ENCODE measurements around the gene BRMS1L.
A peak's percentile ranks its signal among the peaks of the same experiment; 100 is the strongest.
"Not testable (repeated sequence)": the region's sequence is repeated elsewhere in the genome, so short reads cannot be mapped to it uniquely, and the experiment has no call there.

Gene BRMS1L

DNA sequence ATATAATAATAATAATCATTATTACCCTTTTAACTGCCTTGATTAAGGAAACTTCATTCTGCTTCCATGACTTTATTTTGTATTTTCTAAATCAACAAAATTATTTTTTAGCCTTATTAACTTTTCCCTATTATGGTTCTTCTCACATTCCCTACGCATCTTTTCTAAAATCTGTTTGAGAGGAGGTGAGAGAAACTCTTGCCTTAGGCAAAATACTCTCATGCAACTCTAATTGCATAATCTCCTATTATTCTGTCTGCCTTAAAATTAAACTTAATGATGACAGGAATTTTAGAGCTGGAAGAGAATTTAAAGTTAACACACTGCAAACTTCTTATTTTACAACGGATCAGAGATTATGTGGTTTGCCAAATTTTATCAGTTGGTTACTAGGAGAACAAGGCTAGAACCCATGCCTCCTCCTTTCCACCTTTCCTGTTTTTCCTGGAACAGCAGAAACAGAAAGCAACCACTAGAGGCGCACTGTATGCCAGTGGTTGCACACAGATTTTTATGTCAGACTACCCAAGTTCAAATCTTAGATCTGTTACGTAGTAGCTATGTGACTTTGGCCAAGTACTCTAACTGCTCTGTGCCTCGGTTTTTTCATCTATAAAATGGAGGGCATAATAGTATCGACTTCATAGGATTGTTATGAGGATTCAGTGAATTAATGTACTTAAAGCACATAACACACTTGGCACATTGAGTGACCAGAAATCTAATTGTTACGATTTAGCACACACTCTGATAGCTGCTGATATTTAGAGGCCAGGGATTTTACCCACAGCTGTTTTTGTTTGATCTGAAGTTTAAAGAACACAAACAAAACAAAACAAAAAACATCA is 4.3 kb upstream of the BRMS1L start:
- DNase-seq (ENCODE audit: low read depth): peak; percentile 54

DNA sequence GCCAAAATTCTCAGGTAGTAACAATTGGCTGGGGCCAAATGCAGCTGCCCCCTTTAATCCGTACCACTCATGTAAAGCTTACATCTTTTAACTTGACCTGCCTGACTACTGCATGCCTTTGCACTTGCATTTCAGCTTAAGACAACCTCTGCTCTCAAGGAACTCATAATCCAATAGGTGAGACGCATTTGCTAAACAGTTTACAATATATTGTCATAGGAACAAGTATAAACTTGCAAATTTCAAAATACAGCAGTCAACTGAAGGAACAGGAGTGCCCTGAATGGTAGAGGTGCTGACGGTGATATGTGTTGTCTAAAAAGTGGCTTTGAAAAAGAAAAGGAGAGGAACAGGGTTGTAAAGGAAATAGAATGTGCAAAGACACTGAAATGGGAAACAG is 3.6 kb upstream of the BRMS1L start:
- no peak for DNase-seq (ENCODE audit: low read depth)

DNA sequence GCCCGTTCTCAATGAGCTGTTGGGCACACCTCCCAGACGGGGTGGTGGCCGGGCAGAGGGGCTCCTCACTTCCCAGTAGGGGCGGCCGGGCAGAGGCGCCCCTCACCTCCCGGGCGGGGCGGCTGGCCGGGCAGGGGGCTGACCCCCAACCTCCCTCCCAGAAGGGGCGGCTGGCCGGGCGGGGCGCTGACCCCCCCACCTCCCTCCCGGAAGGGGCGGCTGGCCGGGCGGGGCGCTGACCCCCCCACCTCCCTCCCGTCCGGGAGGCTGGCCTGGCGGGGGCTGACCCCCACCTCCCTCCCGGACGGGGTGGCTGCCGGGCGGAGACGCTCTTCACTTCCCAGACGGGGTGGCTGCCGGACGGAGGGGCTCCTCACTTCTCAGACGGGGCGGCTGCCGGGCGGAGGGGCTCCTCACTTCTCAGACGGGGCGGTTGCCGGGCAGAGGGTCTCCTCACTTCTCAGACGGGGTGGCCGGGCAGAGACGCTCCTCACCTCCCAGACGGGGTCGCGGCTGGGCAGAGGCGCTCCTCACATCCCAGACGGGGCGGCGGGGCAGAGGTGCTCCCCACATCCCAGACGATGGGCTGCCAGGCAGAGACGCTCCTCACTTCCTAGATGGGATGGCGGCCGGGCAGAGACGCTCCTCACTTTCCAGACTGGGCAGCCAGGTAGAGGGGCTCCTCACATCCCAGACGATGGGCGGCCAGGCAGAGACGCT is 1.5 kb upstream of the BRMS1L start:
- not testable (repeated sequence) for DNase-seq (ENCODE audit: low read depth)

DNA sequence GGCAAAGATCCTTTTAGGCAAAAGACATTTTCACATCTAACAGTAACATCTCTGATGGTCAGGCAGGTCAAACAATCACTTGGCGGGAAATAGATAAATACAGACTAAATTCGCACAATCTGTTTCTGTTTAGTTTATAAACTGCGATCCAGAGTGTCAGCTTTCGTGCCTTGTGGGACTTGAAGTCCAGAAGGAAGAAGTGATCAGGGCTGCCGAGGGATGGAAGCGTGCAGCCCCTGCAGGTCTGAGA is 245 bp upstream of the BRMS1L start:
- no peak for DNase-seq (ENCODE audit: low read depth)

DNA sequence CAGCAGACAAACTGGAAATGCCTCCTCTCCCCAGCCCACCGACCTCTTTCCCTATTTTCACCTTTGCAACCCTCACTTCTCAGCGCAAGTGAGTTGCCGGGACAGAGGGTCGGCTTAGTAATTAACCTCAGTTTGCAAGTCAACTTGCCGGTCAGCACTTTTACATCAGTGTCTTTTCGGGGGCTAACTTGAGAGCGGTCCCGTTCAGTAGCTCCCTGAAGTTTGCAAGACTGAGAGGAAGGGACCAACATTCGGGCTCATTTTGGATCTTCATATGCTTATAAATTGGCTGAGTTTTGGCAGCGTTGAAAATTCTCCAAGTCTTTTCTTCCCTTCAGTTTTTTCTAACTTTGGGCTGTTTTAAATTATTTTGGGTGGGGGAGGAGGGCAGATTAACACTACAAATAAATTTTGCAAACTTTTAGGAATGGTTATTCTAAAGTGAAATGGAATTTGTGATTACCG is 846 bp downstream of the BRMS1L start:
- no peak for DNase-seq (ENCODE audit: low read depth)

DNA sequence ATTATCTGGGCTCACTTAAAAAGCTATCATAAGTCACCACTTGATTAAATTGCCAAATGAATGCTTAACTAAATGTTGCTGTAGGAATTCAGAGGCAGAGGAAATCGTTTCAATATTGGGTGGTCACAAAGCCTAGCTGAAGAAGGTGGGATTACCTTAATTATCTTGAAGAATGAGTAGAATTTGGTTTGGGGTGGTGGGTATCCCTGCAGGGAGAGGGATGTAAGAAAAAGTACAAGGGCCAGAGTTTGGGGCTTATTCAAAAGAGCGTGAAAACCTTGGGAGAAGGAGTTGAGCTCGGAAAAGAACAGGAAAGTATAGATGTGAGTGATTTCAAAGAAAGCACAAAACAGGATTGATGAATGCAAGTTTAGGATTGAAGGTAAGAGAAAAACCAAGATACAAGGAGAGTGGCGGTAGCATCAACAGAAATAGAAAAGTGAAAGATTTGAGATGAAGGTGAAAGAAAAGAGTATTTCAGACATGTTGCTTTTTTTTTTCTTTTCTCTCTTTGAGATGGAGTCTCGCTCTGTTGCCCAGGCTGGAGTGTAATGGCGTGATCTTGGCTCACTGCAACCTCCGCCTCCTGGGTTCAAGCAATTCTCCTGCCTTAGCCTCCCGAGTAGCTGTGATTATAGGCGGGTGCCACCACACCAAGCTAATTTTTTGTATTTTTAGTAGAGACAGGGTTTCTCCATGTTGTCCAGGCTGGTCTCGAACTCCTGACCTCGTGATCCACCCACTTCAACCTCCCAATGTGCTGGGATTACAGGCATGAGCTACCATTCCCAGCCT is 1.7 kb downstream of the BRMS1L start:
- no peak for DNase-seq (ENCODE audit: low read depth)

DNA sequence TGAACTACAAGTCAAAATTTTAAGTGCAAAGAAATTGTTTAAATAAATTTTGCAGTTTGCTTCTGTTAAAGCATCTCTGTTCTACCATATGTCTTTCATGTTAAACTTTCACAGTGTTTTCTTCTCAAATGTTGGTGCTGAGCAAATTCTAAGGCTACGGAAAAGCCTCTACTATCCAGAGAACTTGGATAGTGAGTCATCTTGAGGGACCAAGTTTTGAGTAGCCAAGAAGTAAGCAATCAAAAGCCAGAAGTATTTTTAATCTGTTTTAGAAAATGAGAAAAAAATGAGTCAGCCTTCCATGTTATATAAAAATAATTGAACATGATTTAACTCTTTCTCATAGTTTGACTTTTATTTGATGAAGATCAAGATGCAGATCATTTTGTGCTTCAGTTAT is 3.3 kb downstream of the BRMS1L start:
- DNase-seq (ENCODE audit: low read depth): peak; percentile 60

DNA sequence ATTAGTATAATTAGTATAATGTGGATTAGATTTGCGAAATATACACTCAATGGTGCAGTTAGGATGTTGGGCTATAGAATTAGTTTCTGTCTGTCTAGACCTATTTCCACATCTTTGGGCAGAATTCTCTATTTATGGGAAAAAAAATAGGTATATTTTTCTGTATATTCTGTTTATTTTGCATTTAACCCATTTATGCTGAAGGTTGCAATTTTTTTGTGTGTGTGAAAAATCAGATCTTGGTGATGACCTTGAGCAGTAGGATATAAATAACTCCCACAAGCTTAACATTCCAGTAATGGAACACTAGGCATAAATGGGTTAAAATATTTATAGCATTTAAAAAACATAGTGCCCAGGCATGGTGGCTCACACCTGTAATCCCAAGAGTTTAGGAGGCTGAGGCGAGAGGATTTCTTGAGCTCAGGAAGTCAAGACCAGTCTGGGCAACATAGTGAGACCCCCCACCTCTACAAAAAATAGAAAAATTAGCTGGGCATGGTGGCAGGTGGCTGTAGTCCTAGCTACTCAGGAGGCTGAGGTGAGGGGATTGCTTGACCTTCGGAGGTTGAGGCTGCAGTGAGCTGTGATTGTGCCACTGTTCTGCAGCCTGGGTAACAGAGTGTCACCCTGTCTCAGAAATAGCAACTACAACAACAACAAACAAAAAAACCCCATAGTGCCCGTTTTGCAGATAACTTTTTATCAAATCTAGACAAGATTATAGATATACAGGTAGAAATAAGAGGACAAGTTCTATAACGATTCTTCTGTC is 9.3 kb downstream of the BRMS1L start:
- no peak for DNase-seq (ENCODE audit: low read depth)

DNA sequence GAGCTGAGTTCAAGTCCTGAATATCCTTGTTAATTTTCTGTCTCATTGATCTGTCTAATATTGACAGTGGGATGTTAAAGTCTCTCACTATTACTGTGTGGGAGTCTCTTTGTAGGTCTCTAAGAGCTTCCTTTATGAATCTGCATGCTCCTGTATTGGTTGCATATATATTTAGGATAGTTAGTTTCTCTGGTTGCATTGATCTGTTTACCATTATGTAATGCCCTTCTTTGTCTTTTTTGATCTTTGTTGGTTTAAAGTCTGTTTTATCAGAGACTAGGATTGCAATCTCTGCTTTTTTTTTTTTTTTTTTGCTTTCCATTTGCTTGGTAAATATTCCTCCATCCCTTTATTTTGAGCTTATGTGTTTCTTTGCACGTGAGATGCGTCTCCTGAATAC is 15.6 kb downstream of the BRMS1L start:
- not testable (repeated sequence) for DNase-seq (ENCODE audit: low read depth)

DNA sequence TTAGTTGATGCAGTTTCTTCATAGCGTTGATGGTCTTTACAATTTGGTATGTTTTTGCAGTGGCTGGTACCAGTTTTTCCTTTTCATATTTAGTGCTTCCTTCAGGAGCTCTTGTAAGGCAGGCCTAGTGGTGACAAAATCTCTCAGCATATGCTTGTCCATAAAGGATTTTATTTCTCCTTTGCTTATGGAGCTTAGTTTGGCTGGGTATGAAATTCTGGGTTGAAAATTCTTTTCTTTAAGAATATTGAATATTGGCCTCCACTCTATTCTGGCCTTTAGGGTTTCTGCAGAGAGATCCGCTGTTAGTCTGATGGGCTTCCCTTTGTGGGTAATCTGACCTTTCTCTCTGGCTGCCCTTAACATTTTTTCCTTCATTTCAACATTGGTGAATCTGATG is 16.1 kb downstream of the BRMS1L start:
- DNase-seq (ENCODE audit: low read depth): not testable (repeated sequence)

DNA sequence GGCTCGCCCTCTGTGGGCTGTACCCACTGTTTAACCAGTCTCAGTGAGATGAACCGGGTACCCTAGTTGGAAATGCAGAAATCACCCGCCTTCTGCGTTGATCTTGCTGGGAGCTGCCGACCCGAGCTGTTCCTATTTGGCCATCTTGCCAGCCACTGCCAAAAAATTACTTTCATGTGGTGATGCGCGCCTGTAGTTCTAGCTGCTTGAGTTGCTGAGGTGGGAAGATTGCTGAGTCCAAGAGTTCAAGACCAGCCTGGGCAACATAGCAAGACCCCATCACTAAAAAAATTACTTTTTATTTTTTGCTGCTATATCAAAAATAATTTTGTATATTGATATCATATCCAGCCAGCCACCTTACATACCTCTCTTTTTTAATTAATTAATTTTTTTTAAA is 18.4 kb downstream of the BRMS1L start:
- DNase-seq (ENCODE audit: low read depth): no peak

DNA sequence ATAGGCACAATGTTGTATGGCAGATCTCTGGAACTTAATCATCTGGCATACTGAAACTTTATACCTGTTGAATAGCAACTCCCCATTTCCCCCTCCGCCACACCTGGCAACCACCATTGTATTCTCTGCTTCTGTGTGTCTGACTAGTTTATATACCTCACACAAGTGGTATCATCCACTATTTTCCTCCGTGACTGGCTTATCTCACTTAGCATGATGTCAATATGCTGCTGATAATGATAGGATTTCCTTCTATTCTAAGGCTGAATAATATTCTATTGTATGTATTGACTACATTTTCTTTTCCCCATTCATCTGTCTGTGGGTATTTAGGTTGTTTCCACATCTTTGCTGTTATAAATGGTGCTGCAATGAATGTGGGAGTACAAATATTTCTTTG is 21.5 kb downstream of the BRMS1L start:
- no peak for DNase-seq (ENCODE audit: low read depth)

DNA sequence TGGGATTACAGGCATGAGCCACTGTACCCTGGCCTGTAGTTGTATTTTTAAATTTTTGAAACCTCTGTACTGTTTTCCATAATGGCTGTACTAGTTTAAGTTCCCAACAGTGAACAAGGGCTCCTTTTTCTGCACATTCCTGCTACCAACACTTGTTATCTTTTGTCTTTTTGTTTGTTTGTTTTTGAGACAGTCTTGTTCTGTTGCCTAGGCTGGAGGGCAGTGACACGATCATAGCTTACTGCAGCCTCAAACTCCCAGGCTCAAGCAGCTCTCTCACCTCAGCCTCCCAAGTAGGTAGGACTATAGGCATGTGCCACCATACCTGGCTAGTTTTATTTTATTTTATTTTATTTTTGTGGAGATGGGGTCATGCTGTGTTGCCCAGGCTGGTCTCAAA is 23.0 kb downstream of the BRMS1L start:
- DNase-seq (ENCODE audit: low read depth): no peak

DNA sequence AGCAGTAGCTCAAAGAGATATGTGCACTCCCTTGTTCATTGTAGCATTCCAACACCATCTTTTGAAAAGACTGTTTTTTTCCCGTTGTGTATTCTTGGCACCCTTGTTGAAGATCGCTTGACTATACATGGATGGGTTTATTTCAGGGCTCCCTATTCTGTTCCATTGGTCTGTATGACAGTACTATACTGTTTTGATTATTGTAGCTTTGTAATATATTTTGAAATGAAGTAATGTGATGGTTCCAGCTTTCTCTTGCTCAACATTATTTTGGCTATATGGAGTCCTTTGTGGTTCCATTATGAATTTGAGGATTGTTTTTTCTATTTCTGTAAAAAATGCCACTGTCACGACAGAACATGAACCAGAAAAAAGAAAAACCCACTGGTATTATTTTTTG is 25.7 kb downstream of the BRMS1L start:
- no peak for DNase-seq (ENCODE audit: low read depth)

DNA sequence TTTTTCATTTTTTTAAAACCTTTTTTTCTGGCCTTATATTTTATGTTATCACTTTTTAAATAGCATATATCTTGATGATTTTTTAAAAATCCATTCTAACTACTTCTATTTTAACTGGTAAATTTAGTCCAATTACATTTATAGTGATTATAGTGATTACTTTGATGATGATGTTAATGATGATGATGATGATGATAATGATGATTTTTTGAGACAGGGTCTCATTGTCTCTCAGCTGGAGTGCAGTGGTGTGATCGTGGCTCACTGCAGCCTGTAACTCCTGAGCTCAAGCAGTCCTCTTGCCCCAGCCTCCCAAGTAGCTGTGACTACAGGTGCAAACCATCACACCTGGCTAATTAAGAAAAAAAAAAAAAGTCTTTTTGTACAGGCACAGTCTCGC is 27.1 kb downstream of the BRMS1L start:
- no peak for DNase-seq (ENCODE audit: low read depth)

DNA sequence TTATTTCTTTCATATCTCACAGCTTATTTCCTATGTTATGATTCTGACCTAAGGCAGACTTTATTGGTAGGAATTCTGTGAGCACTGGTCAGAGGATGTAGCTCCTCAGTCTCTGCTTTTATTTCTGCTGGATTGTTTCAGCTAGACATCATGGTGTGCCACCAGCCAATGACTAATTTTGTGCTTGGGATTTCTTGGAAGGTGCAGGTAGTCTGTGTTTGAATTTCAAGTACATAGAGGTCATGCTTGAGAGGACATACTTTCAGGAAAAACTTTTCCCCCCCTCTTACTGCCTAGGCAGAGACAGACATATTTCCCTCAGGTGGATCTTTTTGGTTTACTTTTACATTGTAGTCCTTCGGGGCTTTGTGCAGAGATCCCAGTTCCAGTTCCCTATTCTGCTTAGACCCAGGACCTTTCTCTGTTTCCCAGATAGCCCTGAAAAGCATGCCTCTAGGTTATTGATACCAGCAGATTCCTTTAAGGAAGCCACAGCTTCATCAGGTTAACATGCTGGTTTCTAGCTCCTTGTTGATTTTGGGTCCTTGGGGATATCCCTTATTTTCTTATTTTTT is 28.6 kb downstream of the BRMS1L start:
- DNase-seq (ENCODE audit: low read depth): no peak

DNA sequence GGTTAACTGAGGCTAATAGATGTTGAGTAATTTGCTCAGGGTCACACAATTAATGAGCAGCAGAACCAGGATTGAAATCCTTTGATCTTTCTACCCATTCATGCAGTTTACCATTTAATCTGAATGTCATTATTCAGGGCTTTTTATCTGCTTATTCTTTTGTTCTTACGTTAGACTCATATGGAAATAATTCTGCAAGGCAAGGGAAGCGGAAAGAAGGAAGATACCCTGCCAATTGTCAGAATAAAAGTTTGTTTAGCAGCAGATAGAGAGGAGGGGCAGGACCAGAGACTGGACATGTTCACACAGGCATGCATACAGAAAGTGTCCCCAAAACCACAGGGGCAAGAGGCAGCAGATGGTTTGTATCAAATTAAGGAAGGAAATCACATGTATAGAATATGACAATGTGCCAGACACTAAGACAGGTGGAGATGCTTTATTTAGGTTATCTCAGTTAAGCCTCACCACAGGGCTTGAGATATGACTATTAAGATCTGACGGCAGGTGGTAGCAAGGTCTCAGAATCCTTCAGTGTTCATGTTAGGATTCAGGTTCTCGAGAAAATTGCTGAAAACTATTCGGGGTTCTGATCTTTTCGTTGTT is 29.8 kb downstream of the BRMS1L start:
- no peak for DNase-seq (ENCODE audit: low read depth)

DNA sequence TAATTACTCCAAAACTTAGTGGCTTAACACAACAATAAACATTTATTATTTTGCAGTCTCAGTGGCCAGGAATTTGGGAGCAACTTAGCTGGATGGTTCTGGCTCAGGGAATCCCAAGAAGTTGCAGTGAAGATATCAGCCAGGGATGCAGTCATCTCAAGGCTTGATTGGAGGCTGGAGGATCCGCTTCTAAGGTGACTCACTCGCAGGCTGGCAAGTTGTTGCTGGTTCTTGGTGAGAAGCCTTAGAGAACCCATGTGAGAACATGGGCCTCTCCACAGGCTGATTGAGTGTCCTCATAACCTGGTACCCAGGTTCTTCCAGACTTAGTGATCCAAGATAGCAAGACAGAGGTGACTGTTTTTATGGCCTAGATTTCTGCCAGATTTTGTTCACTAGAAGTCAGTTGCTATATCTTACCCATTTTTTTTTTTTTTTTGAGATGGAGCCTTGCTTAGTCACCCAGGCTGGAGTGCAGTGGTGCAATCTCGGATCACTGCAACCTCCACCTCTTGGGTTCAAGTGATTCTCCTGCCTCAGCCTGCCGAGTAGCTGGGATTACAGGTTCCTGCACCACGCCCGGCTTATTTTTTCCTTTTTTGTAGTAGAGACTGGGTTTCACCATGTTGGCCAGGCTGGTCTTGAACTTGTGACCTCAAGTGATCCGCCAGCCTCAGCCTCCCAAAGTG is 32.5 kb downstream of the BRMS1L start:
- DNase-seq (ENCODE audit: low read depth): peak; percentile 79

DNA sequence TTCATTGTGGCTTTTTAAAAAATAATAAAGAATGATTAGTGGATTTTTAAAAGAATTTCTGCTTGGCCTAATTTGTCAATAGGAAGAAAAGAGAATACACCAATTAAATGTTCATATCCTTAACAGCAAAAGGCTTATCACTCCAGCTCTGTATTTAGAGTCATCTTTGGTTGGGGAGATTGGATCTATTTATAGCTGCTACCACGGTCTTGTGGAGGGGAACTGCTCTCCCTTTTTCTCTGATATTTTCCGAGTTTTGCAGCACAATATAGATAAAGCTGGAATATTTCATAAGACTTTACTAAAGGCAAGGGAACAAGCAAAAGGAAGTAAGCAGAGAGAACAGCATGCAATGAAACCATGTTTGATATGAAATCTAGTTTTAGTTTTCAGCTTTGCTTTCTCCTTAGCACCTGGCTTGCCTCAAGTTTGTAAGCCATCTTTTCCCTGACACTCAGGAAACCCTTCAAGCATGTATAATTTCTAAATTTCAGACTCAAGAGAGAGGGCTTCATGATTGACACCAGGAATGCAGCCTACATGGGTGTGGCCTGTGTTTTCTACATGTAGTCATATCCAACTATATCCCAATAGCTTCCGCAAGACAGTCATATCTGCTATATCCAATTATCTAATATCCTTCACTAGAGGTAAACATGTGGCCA is 35.2 kb downstream of the BRMS1L start:
- DNase-seq (ENCODE audit: low read depth): no peak

DNA sequence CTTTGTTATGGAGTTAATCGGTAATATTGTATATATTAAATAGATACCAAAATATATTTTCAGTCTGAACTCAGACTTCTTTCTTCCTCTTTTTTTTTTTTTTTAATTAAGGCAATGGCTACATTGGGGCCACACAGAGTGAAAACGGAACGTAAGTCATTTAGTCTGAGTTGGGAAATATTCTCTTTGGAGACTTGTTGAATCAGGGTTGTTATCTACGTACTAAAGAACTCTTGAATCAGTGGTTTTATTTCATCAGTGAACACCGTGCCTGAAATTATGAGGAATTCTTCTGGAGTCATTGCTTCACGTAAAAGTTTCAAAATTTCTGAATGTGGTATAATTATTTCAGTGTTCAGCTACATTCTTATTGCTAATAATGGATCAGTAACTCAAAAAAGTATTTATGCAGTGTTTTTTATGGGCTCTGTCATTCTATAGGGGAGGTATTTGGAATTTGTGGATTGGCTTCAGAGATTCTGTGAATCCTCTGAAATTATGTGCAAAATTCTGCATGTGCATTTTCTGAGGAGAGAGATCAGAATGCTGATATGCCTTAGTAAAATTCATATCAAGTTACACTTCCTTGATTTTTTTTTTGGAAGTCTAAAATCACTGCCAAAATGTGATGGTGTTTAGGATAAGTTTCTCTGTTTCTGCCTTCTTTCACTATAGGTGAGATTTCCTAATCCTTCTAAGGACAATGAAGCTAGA is 39.6 kb downstream of the BRMS1L start:
- DNase-seq (ENCODE audit: low read depth): no peak

Measured in iris pigment epithelial cell (primary cell).